ENCODE measurements around the gene TRIM44. TPM values are rescaled to one million over a fixed set of nuclear protein-coding genes. Genes with fewer than 3 reads are reported as not detected.

TRIM44 gene
- total and polyA plus RNA-seq, 10 of the 15 experiments (the other 5 are each of a cell fraction or from before 2014, with no cell fraction given): 6.7 to 93.0 (median 27.6) TPM

- TF ChIP-seq, protein P1, sequence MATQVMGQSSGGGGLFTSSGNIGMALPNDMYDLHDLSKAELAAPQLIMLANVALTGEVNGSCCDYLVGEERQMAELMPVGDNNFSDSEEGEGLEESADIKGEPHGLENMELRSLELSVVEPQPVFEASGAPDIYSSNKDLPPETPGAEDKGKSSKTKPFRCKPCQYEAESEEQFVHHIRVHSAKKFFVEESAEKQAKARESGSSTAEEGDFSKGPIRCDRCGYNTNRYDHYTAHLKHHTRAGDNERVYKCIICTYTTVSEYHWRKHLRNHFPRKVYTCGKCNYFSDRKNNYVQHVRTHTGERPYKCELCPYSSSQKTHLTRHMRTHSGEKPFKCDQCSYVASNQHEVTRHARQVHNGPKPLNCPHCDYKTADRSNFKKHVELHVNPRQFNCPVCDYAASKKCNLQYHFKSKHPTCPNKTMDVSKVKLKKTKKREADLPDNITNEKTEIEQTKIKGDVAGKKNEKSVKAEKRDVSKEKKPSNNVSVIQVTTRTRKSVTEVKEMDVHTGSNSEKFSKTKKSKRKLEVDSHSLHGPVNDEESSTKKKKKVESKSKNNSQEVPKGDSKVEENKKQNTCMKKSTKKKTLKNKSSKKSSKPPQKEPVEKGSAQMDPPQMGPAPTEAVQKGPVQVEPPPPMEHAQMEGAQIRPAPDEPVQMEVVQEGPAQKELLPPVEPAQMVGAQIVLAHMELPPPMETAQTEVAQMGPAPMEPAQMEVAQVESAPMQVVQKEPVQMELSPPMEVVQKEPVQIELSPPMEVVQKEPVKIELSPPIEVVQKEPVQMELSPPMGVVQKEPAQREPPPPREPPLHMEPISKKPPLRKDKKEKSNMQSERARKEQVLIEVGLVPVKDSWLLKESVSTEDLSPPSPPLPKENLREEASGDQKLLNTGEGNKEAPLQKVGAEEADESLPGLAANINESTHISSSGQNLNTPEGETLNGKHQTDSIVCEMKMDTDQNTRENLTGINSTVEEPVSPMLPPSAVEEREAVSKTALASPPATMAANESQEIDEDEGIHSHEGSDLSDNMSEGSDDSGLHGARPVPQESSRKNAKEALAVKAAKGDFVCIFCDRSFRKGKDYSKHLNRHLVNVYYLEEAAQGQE (IDR thresholded peaks at IDR 0.05; ENCODE audit: low read depth, low read length): no peak
- TF ChIP-seq, protein P2, sequence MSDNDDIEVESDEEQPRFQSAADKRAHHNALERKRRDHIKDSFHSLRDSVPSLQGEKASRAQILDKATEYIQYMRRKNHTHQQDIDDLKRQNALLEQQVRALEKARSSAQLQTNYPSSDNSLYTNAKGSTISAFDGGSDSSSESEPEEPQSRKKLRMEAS (IDR thresholded peaks at IDR 0.05; ENCODE audit: low read depth, low read length): no peak
- TF ChIP-seq SMARCA5 (IDR thresholded peaks at IDR 0.05): no peak
- TF ChIP-seq JUND (IDR thresholded peaks at IDR 0.05; ENCODE audit: low read depth, low read length): no peak
- no peak for TF ChIP-seq CHD1 (IDR thresholded peaks at IDR 0.05; ENCODE audit: low read depth, low read length)
- no peak for TF ChIP-seq PAX5 (IDR thresholded peaks at IDR 0.05; ENCODE audit: borderline replicate concordance, low read depth, low read length)
- TF ChIP-seq EGR1 (IDR thresholded peaks at IDR 0.05; ENCODE audit: borderline replicate concordance in 1 of 2, low read depth in 2 of 2, low read length in 2 of 2): peak in 1 of 2 experiments; percentile 40; a peak in 1 of 3 replicates
- TF ChIP-seq STAT3 (IDR thresholded peaks at IDR 0.05; ENCODE audit: low read depth, low read length): no peak
- no peak for TF ChIP-seq SMC3 (IDR thresholded peaks at IDR 0.05; ENCODE audit: borderline replicate concordance, low read length)
- no peak for TF ChIP-seq NRF1 (conservative IDR thresholded peaks at IDR 0.05; ENCODE audit: low read depth, low read length)
- no peak for TF ChIP-seq KDM1A (IDR thresholded peaks at IDR 0.05; ENCODE audit: borderline replicate concordance)
- no peak for TF ChIP-seq ZZZ3 (IDR thresholded peaks at IDR 0.05; ENCODE audit: control insufficient read depth, insufficient read length, low read depth)
- no peak for TF ChIP-seq POLR2A (IDR thresholded peaks at IDR 0.05; ENCODE audit: low read depth, low read length)
- peak; percentile 51 for TF ChIP-seq GATAD2B (conservative IDR thresholded peaks at IDR 0.05; ENCODE audit: low read depth)
- TF ChIP-seq YBX1 (IDR thresholded peaks at IDR 0.05): no peak
- peak; percentile 75 for TF ChIP-seq IKZF1 (conservative IDR thresholded peaks at IDR 0.05)
- 0 out of 2 replicates have a peak, but pooled peaks have one; percentile 25 for TF ChIP-seq NR2F1 (conservative IDR thresholded peaks at IDR 0.05)
- TF ChIP-seq TCF3 (IDR thresholded peaks at IDR 0.05; ENCODE audit: borderline replicate concordance, insufficient read depth, low read depth, low read length): 0 out of 2 replicates have a peak, but pooled peaks have one; percentile 43
- no peak for TF ChIP-seq ZBTB40 (IDR thresholded peaks at IDR 0.05; ENCODE audit: borderline replicate concordance)
- TF ChIP-seq RAD51 (IDR thresholded peaks at IDR 0.05): no peak
- no peak for TF ChIP-seq YY1 (IDR thresholded peaks at IDR 0.05; ENCODE audit: low read depth, low read length)
- TF ChIP-seq BHLHE40 (IDR thresholded peaks at IDR 0.05; ENCODE audit: borderline replicate concordance in 1 of 2, low read depth in 2 of 2, low read length in 1 of 2): peak; percentile 13 to 86; a peak in 2 of 4 replicates
- no peak for TF ChIP-seq RFX5 (IDR thresholded peaks at IDR 0.05; ENCODE audit: low read depth, low read length)
- TF ChIP-seq LARP7 (IDR thresholded peaks at IDR 0.05): no peak
- TF ChIP-seq PAX8 (IDR thresholded peaks at IDR 0.05): no peak
- no peak for TF ChIP-seq MEF2A (IDR thresholded peaks at IDR 0.05; ENCODE audit: insufficient read depth, low read depth, low read length)
Observed at GRCh38 chr11:35618497-35619115, 44.0 kb upstream of the TRIM44 start (continued).
